ENCODE measurements around the gene DMD. TPM values are rescaled to one million over a fixed set of nuclear protein-coding genes. Genes with fewer than 3 reads are reported as not detected.

Gene DMD
- total RNA-seq, 1 donor from 2014 or later = 2.5 TPM

DNA sequence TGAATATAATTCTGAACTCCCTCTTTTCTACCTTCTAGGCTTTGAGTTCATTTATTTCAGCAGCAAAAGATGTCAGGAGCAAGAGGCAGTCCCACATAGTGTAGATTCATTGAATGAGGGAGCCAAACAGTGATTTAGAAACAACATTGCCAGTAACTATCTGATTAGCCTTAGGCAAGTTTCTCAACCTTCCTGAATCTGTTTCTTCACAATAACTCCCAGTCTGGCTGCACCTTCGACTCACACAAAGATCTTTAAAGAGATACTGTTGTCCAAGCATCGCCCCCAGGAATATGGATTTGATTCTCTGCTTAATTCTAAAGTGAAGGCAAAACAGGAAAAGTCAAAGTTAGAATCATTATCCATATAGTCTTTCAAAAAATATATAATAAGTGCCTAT is 1026.2 kb downstream of the DMD start:
- no peak overlapping the region for H3K4me3 ChIP-seq (ENCODE audit: low read depth, low read length)

DNA sequence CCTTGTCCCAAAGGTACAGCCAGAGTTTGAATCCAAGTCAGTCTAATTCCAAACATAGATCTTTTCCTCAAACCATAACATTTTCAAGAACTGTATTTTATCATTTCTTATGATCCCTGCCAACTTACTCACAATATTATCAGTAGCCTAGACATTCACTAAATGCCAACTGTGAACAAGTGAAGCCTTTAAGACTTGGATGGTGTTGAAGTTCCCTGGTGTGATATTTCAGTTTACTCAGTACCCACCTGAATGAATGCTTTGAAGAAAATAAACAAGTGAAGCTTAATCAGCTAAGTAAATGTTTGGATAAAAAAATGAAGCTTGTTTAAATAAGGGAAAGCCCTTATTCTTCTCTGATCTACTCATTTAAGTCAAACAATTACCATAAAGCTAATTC is 1028.3 kb downstream of the DMD start:
- no peaks in the 10 kb centered on the region for H3K27me3 ChIP-seq (ENCODE audit: control insufficient read depth, insufficient read depth, low read length)
- DNase-seq (ENCODE audit: low read depth) = no peak
- no peak overlapping the region for H3K4me3 ChIP-seq (ENCODE audit: low read depth, low read length)
- no peaks in the 10 kb centered on the region for H3K36me3 ChIP-seq (ENCODE audit: control insufficient read depth, insufficient read depth, low read length)
- TF ChIP-seq, protein P1, sequence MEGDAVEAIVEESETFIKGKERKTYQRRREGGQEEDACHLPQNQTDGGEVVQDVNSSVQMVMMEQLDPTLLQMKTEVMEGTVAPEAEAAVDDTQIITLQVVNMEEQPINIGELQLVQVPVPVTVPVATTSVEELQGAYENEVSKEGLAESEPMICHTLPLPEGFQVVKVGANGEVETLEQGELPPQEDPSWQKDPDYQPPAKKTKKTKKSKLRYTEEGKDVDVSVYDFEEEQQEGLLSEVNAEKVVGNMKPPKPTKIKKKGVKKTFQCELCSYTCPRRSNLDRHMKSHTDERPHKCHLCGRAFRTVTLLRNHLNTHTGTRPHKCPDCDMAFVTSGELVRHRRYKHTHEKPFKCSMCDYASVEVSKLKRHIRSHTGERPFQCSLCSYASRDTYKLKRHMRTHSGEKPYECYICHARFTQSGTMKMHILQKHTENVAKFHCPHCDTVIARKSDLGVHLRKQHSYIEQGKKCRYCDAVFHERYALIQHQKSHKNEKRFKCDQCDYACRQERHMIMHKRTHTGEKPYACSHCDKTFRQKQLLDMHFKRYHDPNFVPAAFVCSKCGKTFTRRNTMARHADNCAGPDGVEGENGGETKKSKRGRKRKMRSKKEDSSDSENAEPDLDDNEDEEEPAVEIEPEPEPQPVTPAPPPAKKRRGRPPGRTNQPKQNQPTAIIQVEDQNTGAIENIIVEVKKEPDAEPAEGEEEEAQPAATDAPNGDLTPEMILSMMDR (IDR thresholded peaks at IDR 0.05; ENCODE audit: insufficient read depth, low read length, poor library complexity, severe bottlenecking) = no peak

More for the DNA sequence above, 1026.2 kb downstream of the DMD start:
- DNase-seq (ENCODE audit: low read depth) = no peak
- TF ChIP-seq, protein P1 (IDR thresholded peaks at IDR 0.05; ENCODE audit: insufficient read depth, low read length, poor library complexity, severe bottlenecking) = no peak
- Histone ChIP-seq H3K27me3 (ENCODE audit: control insufficient read depth, insufficient read depth, low read length) (no peaks in the 10 kb centered on the region), H3K36me3 (ENCODE audit: control insufficient read depth, insufficient read depth, low read length) (no peaks in the 10 kb centered on the region)

GRCh38 chrX:32176510-32176909 is 1034.8 kb downstream of the DMD start:
- no peak overlapping the region for H3K4me3 ChIP-seq (ENCODE audit: low read depth, low read length)
- DNase-seq (ENCODE audit: low read depth) = no peak
- H3K27me3 ChIP-seq (ENCODE audit: control insufficient read depth, insufficient read depth, low read length) = no peaks in the 10 kb centered on the region
- TF ChIP-seq, protein P1 (IDR thresholded peaks at IDR 0.05; ENCODE audit: insufficient read depth, low read length, poor library complexity, severe bottlenecking) = no peak
- H3K36me3 ChIP-seq (ENCODE audit: control insufficient read depth, insufficient read depth, low read length) = no peaks in the 10 kb centered on the region

DNA sequence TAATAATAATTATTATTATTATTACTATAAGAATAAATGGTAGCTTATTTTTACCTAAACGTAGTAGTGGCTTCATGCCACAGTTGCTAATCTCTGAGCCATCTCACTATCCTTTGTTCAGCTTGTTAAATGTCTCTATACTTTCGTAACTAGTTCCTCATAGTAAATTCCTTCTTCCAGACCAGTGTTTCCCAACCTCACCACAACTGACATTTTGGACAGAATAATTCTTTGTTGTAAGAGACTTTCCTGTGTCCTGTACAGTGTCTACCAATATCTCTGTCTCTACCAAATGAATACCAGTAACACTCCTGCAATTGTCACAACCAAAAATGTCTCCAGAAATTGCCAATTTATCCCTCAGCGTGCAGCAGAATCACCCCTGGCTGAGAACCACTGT is 1040.9 kb downstream of the DMD start:
- Histone ChIP-seq H3K4me3 (ENCODE audit: low read depth, low read length) (no peak overlapping the region), H3K36me3 (ENCODE audit: control insufficient read depth, insufficient read depth, low read length) (no peaks in the 10 kb centered on the region), H3K27me3 (ENCODE audit: control insufficient read depth, insufficient read depth, low read length) (no peaks in the 10 kb centered on the region)
- TF ChIP-seq, protein P1 (IDR thresholded peaks at IDR 0.05; ENCODE audit: insufficient read depth, low read length, poor library complexity, severe bottlenecking) = no peak
- DNase-seq (ENCODE audit: low read depth) = no peak

DNA sequence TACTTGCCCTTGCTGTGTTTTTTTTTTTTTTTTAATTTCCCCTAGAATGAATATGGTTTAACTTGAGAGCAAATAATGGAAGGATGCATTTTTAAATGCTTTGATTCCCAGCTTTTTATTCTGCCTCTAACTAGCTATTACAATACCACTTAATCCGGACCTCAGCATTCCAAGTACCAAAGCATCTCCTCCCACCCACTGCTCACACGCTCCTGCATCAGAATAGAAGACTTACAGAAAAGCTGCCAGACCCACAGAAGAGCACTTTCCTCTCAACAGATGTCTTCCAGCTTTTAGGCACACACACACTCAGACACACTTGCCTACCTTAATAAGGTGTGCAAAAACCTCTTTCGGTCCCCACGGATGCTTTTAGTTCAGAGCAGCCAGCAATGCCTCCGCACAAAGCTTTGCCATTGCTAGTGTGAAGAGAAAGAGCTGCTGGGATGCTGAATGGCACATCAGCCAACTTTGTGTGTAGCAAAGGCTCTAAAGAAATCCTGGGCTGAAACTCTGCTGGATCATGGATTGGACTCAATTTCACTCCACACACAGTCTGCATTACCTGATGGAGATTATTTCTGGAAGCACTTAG is 1056.2 kb downstream of the DMD start:
- H3K4me3 ChIP-seq (ENCODE audit: low read depth, low read length) = no peak overlapping the region

More for the DNA sequence above, 1056.2 kb downstream of the DMD start:
- DNase-seq (ENCODE audit: low read depth) = no peak
- Histone ChIP-seq H3K27me3 (ENCODE audit: control insufficient read depth, insufficient read depth, low read length) (no peaks in the 10 kb centered on the region), H3K36me3 (ENCODE audit: control insufficient read depth, insufficient read depth, low read length) (no peaks in the 10 kb centered on the region)
- TF ChIP-seq, protein P1 (IDR thresholded peaks at IDR 0.05; ENCODE audit: insufficient read depth, low read length, poor library complexity, severe bottlenecking) = no peak

All from kidney epithelial cell (primary cell).